CD14-positive monocyte (primary cell): ENCODE measurements around the gene SOAT2. TPM values are rescaled to one million over a fixed set of nuclear protein-coding genes. Genes with fewer than 3 reads are reported as not detected.

Source experiments
- DNase-seq, 3 donors: peaks; one replicate each; pipeline ENCODE4 v3.0.0-alpha.2; 2011 to 2022
- H2AFZ ChIP-seq: 2 replicates; pipeline ENCODE4 v1.6.0; 2012; ENCODE audit warnings: mild to moderate bottlenecking, low read depth, low read length, inconsistent platforms; ENCODE audit not compliant: insufficient read depth, poor library complexity, severe bottlenecking
- H3K27ac ChIP-seq, 2 donors: 1 replicate in 1 of 2; 2 replicates in 1 of 2; pipeline ENCODE4 v1.5.1; 2012 to 2013; ENCODE audit warnings: low read length in 2 of 2, control low read depth in 1 of 2, inconsistent platforms in 1 of 2, low read depth in 1 of 2, mild to moderate bottlenecking in 1 of 2
- H3K27me3 ChIP-seq, 2 donors: one replicate each; pipeline versions ENCODE4 v1.6.0 to v1.6.1; 2011 to 2013; ENCODE audit warnings: low read length in 2 of 2; ENCODE audit not compliant: control insufficient read depth in 2 of 2, insufficient read depth in 2 of 2
- H3K36me3 ChIP-seq, 2 donors: replicated peaks in 1 of 2; 1 replicate in 1 of 2; 2 replicates in 1 of 2; pipeline versions ENCODE4 v1.5.1 to v1.6.1; 2012 to 2013; ENCODE audit warnings: low read length in 2 of 2, control low read depth in 1 of 2, inconsistent platforms in 1 of 2, mild to moderate bottlenecking in 1 of 2; ENCODE audit not compliant: insufficient read depth in 2 of 2, control insufficient read depth in 1 of 2
- H3K4me1 ChIP-seq, 2 donors: 1 replicate in 1 of 2; 2 replicates in 1 of 2; pipeline versions ENCODE4 v1.5.1 to v1.6.1; 2012 to 2013; ENCODE audit warnings: low read length in 2 of 2, control low read depth in 1 of 2, inconsistent platforms in 1 of 2, mild to moderate bottlenecking in 1 of 2, moderate library complexity in 1 of 2; ENCODE audit not compliant: insufficient read depth in 2 of 2, control insufficient read depth in 1 of 2
- H3K4me2 ChIP-seq: replicated peaks from 2 replicates; pipeline ENCODE3; 2012; ENCODE audit warnings: low read length, moderate library complexity, mild to moderate bottlenecking; ENCODE audit not compliant: poor library complexity, severe bottlenecking; ENCODE audit errors: extremely low read depth
- H3K4me3 ChIP-seq, 3 experiments: fragments of 200-600 bp in 1 of 3; sonication (generic) in 1 of 3; replicated peaks in 1 of 3; 1 replicate in 2 of 3; 2 replicates in 1 of 3; pipeline ENCODE4 v1.5.1; 2011 to 2013; ENCODE audit warnings: low read length in 3 of 3, mild to moderate bottlenecking in 3 of 3, control low read depth in 2 of 3, low read depth in 2 of 3, inconsistent platforms in 1 of 3, moderate library complexity in 1 of 3
- H3K79me2 ChIP-seq: 2 replicates; pipeline ENCODE4 v1.6.0; 2012; ENCODE audit warnings: mild to moderate bottlenecking, control low read depth, inconsistent platforms, low read length, moderate library complexity; ENCODE audit not compliant: insufficient read depth
- H3K9ac ChIP-seq: 2 replicates; pipeline ENCODE4 v1.6.0; 2017; ENCODE audit warnings: low read length, mild to moderate bottlenecking; ENCODE audit not compliant: insufficient read depth, poor library complexity, severe bottlenecking
- H3K9me3 ChIP-seq, 2 donors: replicated peaks in 1 of 2; 1 replicate in 1 of 2; 2 replicates in 1 of 2; pipeline versions ENCODE4 v1.5.1 to v1.6.1; 2012 to 2013; ENCODE audit warnings: low read length in 2 of 2, control low read depth in 1 of 2; ENCODE audit not compliant: control insufficient read depth in 1 of 2, insufficient read depth in 1 of 2
- H4K20me1 ChIP-seq: 2 replicates; pipeline ENCODE4 v1.6.0; 2012; ENCODE audit warnings: mild to moderate bottlenecking, low read length, control low read depth, moderate library complexity; ENCODE audit not compliant: insufficient read depth
- H3K27ac Mint-ChIP-seq, 7 donors: one replicate each; pipeline ENCODE4 v1.8.0; 2020; ENCODE audit warnings: mild to moderate bottlenecking in 7 of 7, mixed read lengths in 7 of 7, moderate library complexity in 6 of 7, inconsistent platforms in 2 of 7
- H3K27me3 Mint-ChIP-seq, 3 donors: one replicate each; pipeline ENCODE4 v1.8.0; 2021 to 2022; ENCODE audit warnings: low read depth in 3 of 3, mild to moderate bottlenecking in 3 of 3, mixed read lengths in 3 of 3, moderate library complexity in 3 of 3, inconsistent platforms in 1 of 3
- H3K36me3 Mint-ChIP-seq, 2 donors: one replicate each; pipeline ENCODE4 v1.8.0; 2020; ENCODE audit warnings: mixed read lengths in 2 of 2, inconsistent platforms in 1 of 2, mild to moderate bottlenecking in 1 of 2
- H3K4me1 Mint-ChIP-seq: one replicate; pipeline ENCODE4 v1.8.0; 2020; ENCODE audit warnings: mild to moderate bottlenecking, mixed read lengths
- H3K4me3 Mint-ChIP-seq, 2 donors: one replicate each; pipeline ENCODE4 v1.8.0; 2020; ENCODE audit warnings: mild to moderate bottlenecking in 2 of 2, mixed read lengths in 2 of 2, moderate library complexity in 1 of 2
- H3K9me3 Mint-ChIP-seq, 7 donors: one replicate each; pipeline ENCODE4 v1.8.0; 2020 to 2022; ENCODE audit warnings: mixed read lengths in 7 of 7, mild to moderate bottlenecking in 6 of 7, moderate library complexity in 6 of 7, inconsistent platforms in 2 of 7
- CTCF ChIP-seq: fragments of 200-600 bp; IDR thresholded peaks from one replicate; pipeline ENCODE4 v1.8.0; 2022; ENCODE audit warnings: antibody characterized with exemption, mild to moderate bottlenecking
- WGBS: methylation state at CpG from one replicate; pipeline ENCODE4 v1.1.5; 2013; ENCODE audit warnings: missing lambda C conversion rate; ENCODE audit not compliant: insufficient coverage; 5-methylcytosine and 5-hydroxymethylcytosine counted together
- intact Hi-C, 2 donors: fragments of 100-400 bp; cut with micrococcal nuclease; formaldehyde crosslinking; loops; one replicate each; pipeline versions ENCODE4 v1.15.0 to v1.15.1; 2023
- polyA plus RNA-seq, 3 donors: library from polyadenylated mRNA; depleted of rRNA in 1 of 3; unstranded in 2 of 3; stranded (reverse) in 1 of 3; fragments of 300-500 nt in 2 of 3; fragments of >200 nt in 1 of 3; fragmentation: Illumina TruSeq in 2 of 3; gene quantifications; 1 replicate in 2 of 3; 2 replicates in 1 of 3; pipeline ENCODE4 v1.2.3, GENCODE V29; 2012 to 2021

The SOAT2 gene
- polyA plus RNA-seq, 3 donors, result not detected

- Mint-ChIP-seq H3K36me3 (no peaks in the 10 kb centered on the region), H3K4me1 (peaks cover 11% of the 10 kb centered on the region), H3K27me3 (peaks cover 2 to 7% (median 3%) of the 10 kb centered on the region in 3 donors), H3K27ac (no peak overlapping the region), H3K4me3 (no peak overlapping the region), H3K9me3 (peaks cover 0 to 4% (median 0%) of the 10 kb centered on the region in 7 donors)
- no peak for TF ChIP-seq CTCF
- WGBS, result 100% methylated on average over 4 of the region's 10 CpGs
- Histone ChIP-seq H3K9ac (no peak overlapping the region), H3K4me2 (no peak overlapping the region), H3K36me3 (no peaks in the 10 kb centered on the region), H3K4me3 (no peak overlapping the region), H3K4me1 (peaks cover 9 to 11% of the 10 kb centered on the region in 2 donors), H2AFZ (no peak overlapping the region), H3K9me3 (no peaks in the 10 kb centered on the region), H3K79me2 (no peaks in the 10 kb centered on the region), H3K27me3 (no peaks in the 10 kb centered on the region), H3K27ac (no peak overlapping the region), H4K20me1 (no peaks in the 10 kb centered on the region)
- DNase-seq, result no peak
- intact Hi-C loops, result no loop called here
These were observed 19.7 kb downstream of the SOAT2 start for GRCh38 chr12:53122961-53123468.

- Histone ChIP-seq H3K4me1 (peaks cover 12 to 18% of the 10 kb centered on the region in 2 donors), H3K9me3 (no peaks in the 10 kb centered on the region), H3K79me2 (no peaks in the 10 kb centered on the region), H3K4me3 (no peak overlapping the region), H3K4me2 (no peak overlapping the region), H2AFZ (no peak overlapping the region), H3K9ac (no peak overlapping the region), H3K27me3 (no peaks in the 10 kb centered on the region), H3K27ac (no peak overlapping the region), H4K20me1 (no peaks in the 10 kb centered on the region), H3K36me3 (no peaks in the 10 kb centered on the region)
- WGBS, result 99% methylated on average over 15 of the region's 16 CpGs
- intact Hi-C loops, result no loop called here
- no peak overlapping the region for H3K27ac Mint-ChIP-seq
- no peak for TF ChIP-seq CTCF
- no peak overlapping the region for H3K4me3 Mint-ChIP-seq
- peaks cover 2 to 7% (median 3%) of the 10 kb centered on the region in 3 donors for H3K27me3 Mint-ChIP-seq
- H3K36me3 Mint-ChIP-seq, result no peaks in the 10 kb centered on the region
- peaks cover 14% of the 10 kb centered on the region for H3K4me1 Mint-ChIP-seq
- H3K9me3 Mint-ChIP-seq, result peaks cover 0 to 4% (median 0%) of the 10 kb centered on the region in 7 donors
- no peak for DNase-seq
These were observed 20.5 kb downstream of the SOAT2 start for GRCh38 chr12:53123578-53124351.
